ENCODE results near the gene SERINC4.
"Not testable (repeated sequence)": the region's sequence is repeated elsewhere in the genome, so short reads cannot be mapped to it uniquely, and the experiment has no call there.

Gene SERINC4

DNA sequence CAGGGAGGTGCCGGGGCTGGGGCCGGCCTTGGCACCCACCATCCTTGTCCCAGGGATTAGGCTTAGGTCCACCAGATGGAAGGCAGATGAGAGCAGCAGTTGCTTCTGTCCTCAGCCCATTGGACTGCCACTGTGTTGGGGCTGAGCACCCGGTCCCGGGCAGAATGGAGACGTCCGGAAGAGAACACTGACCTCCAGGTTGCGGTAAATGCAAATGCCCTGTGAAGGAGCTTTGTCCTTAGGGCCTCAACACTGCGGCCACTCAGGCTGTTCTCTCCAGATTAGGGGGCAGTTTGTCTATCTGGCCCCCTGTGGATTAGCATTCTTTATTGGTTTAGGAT is at the start of gene SERINC4:
TSS of gene SERINC4 (minus strand) at position 276 of the 341 bp plus-strand sequence. CDS start at position 42, 234 bp downstream.
- DNase-seq: no peak

DNA sequence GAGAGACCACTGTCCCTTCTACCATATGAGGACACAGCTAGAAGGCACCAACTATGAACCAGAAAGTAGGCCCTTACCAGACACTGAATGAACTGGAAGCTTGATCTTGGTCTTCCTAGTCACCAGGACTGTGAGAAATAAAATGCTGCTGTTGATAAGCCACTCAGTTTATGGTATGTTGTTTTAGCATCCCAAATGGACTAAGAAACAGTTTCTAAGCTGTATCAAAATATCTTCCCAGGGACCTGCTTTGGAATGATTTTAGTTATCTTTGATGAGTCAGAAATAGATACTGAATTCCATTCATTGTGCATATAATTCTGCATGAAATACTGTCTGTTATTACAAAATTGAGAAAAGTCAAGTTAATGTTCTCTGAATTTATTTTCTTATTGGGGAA is 45.4 kb upstream of the SERINC4 start:
- DNase-seq: no peak

DNA sequence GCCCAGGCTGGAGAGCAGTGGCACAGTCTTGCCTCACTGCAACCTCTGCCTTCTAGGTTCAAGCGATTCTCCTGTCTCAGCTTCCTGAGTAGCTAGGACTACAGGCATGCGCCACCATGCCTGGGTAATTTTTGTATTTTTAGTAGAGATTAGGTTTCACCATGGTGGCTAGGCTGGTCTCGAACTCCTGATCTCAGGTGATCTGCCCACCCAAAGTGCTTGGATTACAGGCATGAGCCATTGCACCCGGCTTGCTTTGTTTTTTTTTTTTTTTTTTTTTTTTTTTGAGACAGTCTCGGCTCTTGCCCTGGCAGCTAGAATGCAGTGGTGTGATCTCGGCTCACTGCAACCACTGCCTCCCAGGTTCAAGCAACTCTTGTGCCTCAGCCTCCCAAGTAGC is 32.5 kb upstream of the SERINC4 start:
- not testable (repeated sequence) for DNase-seq

DNA sequence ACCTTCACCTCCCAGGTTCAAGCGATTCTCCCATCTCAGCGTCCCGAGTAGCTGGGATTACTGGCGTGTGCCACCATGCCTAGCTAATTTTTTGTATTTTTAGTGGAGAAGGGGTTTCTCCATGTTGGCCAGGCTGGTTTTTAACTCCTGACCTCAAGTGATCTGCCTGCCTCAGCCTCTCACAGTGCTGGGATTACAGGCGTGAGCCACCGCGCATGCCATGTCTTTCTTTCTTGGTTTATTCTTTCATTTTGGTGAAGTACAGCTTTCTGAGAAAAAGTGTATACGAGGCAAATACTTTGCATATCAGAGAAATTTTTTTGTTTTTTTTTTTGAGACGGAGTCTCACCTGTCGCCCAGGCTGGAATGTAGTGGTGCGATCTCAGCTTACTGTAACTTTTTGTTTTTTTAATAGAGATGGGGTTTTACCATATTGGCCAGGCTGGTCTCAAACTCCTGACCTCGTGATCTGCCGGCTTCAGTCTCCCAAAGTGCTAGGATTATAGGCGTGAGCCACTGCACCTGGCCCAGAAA is 31.6 kb upstream of the SERINC4 start:
- not testable (repeated sequence) for DNase-seq

DNA sequence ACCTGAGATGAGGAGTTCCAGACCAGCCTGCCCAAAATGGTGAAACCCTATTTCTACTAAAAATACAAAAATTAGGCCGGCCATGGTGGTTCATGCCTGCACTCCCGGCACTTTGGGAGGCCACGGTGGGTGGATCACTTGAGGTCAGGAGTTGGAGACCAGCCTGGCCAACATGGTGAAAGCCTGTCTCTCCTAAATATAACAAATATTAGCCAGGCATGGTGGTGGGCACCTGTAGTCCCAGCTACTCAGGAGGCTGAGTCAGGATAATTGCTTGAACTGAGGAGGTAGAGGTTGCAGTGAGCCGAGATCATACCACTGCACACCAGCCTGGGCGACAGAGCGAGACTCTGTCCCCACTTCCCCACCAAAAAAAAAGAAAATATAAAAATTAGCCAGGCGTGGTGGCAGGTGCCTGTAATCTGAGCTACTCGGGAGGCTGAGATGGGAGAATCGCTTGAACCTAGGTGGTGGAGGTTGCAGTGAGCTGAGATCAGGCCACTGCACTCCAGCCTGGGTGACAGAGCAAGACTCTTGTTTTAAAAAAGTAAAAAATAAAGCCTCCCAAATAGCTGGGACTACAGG is 30.8 kb upstream of the SERINC4 start:
- DNase-seq: not testable (repeated sequence)

DNA sequence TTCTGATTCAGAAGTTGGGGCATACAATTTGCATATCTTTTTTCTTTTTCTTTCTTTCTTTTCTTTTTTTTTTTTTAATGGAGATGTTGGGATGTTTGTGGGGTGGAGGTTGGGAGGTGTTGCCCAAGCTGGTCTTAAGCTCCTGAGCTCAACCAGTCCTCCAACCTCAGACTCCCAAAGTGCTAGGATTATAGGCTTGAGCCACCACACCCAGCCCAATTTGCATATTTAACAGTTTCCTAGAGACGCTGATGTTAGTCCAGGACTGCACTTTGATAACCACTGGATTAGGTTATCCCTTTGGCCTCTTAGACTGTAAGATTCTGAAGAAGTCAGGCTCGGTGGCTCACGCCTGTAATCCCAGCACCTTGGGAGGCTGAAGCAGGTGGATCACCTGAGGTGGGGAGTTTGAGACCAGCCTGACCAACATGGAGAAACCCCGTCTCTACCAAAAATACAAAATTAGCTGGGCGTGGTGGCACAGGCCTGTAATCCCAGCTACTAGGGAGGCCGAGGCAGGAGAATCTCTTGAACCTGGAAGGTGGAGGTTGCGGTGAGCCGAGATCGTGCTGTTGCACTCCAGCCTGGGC is 30.0 kb upstream of the SERINC4 start:
- not testable (repeated sequence) for DNase-seq

DNA sequence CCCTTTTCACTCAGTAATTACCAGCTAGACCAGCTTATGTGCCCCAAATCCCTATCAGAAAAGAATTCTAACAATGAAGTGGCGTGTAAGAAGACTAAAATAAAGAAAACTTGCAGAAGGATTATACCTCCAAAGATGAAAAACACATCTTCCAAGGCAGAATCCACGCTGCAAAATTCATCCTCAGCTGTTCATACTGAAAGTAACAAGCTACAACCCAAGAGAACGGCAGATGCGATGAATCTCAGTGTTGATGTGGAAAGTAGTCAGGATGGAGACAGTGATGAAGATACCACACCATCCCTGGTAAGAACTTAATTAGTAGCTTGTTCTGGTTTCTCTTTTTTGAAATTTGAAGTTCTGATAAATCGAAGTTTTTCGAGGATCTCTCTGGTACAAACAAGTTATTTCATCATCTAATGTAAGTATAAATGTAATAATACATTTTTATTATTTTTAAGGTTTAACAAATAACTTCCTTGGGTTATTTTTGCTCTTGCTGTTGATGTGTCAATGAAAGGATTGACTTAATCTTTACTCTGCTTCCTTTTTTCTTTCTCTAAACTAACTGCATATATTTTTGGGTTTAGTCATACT is 28.1 kb upstream of the SERINC4 start:
- DNase-seq: peak; percentile 23

DNA sequence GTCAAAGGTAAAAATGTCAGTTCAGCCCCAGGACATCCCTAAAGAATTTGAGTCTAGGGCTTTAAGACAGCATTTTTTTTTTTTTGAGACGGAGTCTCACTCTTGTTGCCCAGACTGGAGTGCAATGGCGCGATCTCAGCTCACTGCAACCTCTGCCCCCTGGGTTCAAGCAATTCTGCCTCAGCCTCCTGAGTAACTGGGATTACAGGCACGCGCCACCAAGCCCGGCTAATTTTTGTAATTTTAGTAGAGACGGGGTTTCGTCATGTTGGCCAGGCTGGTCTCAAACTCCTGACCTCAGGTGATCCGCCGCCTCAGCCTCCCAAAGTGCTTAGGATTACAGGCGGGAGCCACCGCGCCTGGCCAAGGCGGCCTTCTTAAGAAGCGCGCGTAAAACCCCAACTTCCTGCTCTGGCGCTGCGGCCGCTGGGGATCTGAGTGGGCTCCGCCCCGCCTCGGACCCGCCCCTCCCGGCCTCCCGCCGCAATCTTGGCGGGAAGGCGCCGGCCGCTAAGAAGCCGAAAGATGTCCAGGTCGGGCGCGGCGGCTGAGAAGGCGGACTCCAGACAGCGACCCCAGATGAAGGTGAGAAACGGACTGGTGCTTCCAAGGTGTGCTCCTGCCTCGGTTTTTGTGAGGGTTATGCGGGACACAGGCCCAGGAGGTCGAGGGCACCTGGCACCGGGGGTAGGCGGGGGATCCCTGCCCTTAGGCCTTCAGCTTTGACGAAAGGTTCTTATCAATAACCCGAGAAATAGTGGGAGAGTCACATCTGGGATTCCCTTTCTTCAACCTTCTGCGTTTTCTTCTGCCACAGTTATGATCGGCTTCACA is 26.7 kb upstream of the SERINC4 start, which contains the start of gene WDR76:
TSS of gene WDR76 (plus strand) at position 495 of the 834 bp plus-strand sequence. CDS start at position 526, 31 bp downstream.
- peak; percentile 77 for DNase-seq

DNA sequence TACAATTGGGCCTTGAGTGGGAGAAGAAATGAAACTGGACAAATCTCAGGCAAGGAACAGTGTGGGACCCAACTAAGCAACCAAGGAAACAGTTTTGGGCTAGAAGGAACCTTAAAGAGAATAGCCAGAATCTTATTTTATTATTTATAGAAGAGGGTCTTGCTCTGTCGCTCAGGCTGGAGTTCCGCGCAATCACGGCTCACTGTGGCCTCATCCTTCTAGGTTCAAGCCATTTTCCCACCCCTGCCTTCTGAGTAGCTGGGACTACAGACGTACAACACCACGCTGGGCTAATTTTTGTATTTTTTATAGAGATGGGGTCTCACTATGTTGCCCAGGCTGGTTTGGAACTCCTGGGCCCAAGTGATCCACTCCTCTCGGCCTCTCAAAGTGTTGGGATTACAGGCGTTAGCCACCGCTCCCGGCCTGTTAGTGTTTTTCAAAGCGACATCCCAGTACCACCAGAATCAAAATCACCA is 26.0 kb upstream of the SERINC4 start:
- DNase-seq: no peak

DNA sequence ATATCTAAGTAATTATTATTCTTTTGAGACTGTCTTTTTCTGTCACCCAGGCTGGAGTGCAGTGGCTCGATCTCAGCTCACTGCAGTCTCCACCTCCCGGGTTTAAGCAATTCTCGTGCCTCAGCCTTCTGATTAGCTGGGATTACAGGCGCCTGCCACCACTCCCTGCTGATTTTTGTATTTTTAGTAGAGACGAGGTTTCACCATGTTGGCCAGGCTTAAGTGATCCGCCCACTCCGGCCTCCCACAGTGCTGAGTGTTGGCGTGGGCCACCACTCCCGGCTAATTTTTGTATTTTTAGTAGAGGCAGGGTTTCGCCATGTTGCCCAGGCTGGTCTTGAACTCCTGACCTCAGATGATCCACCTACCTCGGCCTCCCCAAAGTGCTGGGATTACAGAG is 25.3 kb upstream of the SERINC4 start:
- DNase-seq: not testable (repeated sequence)

DNA sequence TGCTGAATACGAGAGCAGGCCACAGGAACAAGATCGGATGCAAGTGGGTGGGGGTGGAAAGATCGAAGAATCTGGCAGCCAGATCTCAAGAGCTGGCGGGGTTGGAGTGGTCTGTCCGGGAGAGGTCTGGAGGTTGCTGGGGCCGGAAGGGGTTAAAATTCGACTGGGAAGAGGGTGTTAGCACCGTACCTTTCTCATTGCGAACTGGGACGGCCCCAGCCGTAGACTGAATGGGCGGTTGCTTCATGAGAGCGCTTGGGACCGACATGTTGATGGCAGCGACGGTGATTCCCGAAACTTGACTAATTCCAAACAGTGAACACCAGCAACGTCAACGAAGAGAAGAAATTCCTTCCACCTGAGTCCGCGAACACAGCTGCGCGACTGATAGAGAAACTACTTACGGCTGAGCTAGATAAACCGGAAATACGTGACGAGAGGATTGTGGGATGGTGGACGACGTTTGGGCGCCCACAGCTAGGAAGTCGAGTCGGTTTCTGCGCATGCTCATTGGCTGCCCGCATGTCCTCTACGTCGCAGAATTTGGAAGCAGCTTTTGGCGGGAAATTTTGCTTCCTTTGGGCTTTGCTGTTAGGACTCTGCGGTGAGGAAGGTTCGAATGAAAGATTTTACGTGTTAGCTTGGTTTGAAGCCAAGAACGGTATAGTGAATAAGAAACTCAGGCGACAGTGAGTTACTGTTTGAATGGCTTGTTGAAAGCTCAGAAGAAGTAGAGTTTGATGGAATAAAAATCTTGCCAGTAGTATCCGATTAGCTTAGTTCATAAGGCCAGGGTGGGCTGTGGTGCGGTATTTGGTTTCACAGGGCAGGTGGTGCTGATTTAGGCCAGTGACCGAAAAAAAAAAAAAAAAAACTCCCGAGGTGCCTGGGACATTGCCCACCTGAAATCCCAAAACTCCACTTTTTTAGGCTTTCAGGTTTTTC is 24.6 kb upstream of the SERINC4 start, which contains the start of gene MFAP1:
TSS of gene MFAP1 (minus strand) at position 389 of the 945 bp plus-strand sequence. CDS start at position 268, 121 bp downstream.
- DNase-seq: peak; percentile 95

DNA sequence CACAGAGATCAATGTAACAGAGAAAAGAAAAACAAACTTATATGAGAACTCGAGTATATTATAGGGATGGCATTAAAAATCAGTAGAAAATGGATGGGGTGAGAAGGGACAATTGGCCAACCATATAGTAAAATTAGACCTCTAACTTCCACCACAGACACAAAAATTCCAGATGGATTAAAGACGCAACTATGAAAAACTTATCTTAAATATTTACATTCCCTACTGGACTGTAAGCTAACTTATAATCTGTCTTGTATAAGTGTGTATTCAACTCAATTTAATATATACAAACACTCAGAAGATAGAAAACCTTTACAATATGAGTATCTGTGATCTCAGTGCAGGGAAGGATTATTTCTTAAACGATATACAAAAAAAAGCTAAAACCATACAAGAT is 21.5 kb upstream of the SERINC4 start:
- no peak for DNase-seq

DNA sequence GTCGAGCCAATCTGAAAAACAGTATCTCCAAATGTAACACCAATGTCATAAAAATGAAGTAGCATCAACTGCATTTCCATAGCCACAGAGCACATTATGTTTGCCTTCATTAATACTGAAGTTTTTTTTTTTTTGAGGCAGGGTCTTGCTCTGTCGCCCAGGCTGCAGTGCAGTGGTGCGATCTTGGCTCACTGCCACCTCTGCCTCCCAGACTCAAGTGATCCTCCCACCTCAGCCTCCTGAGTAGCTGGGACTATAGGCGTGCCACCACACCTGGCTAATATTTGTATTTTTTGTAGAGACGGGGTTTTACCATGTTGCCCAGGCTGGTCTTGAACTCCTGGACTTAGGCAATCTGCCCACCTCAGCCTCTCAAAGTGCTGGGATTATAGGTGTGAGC is 15.0 kb upstream of the SERINC4 start:
- DNase-seq: not testable (repeated sequence)

DNA sequence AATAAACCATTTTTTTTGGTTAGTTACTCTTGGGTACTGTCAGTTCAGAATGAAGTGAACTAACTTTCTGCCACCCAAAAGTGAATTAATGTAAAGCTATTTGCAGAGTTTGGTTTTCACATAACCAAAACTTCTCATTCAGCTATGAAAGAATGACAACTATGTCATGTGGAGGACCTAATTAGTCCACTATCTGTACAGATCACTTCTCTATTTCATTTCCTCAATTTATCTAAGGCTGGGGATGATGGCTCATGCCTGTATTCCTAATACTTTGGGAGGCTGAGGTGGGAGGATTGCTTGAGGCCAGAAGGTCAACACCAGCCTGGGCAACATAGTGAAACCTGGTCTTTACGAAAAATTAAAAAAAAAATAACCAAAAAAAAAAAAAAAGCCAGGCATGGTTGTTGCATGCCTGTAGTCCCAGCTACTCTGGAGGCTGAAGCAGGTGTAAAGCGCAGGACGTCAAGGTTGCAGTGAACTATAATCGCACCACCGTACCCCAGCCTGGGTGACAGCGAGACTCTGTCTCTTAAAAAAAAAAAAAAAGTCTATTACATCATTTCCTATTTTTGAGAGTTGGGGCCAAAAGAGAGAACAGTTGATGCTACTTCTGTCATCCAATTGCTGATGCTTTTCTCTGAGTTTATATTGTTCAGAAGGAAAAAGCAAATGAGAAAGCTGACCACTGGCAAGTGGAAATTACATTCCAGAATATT is 9.1 kb upstream of the SERINC4 start:
- DNase-seq: no peak

DNA sequence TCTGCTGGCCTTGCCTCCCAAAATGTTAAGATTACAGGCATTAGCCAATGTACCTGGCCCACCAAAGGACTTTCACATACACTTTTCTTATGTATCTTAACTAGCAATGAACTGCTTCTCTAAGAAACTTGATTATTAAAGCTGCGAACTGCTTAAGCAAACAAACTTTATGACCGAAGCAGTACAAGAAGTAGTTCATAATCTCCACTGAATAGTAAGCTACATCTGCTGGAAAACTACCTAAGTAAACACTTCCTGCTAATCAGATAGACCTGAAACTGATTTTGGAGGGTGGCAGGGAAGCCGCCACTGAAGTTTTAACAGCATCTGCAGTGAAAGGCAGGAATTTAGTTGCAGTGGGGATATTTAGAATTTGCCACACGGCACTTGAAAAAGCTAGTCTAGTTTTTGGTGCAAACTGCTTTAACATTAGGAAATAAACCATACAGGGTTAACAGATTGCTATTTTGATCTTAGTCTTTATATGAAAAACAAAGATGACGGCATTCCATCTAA is 8.5 kb upstream of the SERINC4 start:
- no peak for DNase-seq

DNA sequence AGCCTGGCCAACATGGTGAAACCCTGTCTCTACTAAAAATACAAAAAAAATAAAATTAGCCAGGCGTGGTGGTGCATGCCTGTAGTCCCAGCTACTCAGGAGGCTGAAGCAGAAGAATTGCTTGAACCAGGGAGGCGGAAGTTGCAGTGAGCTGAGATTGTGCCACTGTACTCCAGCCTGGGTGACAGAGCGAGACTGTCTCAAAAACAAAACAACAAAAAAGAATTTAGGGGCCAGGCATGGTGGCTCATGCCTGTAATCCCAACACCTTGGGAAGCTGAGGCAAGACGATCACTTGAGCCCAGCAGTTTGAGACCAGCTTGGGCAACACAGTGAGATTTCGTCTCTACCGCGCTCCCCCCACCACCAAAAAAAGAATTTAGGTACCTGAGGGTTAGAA is 2.7 kb upstream of the SERINC4 start:
- DNase-seq: not testable (repeated sequence)

DNA sequence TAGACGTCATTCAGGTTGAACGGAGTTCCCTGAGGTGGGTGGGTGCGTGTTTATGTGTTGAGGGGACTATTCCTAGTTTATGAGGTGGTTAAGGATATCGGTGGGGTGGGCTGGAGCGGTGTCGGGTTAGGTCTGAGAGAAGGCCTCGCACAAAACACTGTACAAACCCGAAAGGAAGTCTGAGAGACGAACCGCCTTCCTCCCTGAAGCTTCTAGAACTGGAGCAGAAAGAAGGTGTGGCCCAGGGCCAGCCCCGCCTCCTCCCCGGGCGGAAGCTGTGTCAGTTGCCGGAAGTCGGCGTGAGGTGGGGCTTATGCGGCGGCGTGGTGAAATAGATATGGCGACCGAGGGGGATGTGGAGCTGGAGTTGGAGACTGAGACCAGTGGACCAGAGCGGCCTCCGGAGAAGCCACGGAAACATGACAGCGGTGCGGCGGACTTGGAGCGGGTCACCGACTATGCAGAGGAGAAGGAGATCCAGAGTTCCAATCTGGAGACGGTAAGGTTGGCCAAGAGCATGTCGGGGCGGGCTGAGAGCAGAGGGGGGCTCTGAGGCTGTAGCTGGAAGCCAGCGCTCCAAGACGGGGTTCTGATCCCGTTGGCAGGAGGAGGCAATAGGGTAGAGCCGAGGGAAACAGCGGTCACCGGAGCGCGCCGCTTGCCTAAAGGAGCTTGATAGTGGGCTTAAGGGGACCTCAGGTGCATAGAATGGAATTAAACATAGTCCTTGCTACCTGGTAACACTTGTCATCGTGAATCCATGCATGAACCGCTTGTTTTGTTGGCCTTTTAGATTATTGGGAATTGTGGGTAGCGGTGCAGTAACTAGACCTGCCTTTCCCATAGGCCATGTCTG is 494 bp upstream of the SERINC4 start, which contains the start of gene HYPK:
TSS of gene HYPK (plus strand) at position 314 of the 856 bp plus-strand sequence. CDS start at position 338, 24 bp downstream.
- peak; percentile 95 for DNase-seq

DNA sequence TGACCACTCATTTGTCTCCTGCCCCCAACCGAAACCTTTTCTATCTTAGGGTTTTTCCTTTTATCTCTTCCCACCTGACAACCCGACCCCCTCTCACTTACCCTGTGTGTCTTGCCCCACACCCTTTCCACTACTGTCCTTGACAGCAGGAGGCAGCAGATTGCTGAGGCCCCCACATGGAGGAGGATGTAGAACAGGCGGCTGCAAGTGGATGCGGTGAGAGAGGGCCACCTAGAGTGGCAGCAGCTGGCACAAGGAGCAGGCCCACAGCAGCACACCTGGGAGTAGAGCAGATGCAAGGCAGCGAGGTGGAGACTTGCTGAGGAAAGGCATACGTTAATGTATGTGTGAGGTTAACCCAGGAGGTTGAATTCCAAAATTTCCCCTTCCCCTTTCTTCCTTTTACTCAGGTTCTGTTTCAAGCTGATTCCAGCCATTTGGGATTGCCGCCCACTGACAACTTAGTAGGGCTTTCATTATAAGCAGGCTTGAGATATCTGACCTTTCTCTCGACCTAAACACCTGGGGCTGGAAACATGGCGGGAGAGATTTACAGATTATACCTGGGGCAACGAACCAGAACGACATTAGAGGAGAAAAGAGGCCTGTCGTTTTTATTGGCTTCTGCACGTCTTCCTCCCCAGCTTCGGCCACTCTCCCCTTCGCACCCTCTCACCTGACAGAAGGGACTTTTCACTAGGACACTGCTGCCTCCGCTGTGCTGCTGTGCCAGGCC is 643 bp downstream of the SERINC4 start:
- no peak for DNase-seq

DNA sequence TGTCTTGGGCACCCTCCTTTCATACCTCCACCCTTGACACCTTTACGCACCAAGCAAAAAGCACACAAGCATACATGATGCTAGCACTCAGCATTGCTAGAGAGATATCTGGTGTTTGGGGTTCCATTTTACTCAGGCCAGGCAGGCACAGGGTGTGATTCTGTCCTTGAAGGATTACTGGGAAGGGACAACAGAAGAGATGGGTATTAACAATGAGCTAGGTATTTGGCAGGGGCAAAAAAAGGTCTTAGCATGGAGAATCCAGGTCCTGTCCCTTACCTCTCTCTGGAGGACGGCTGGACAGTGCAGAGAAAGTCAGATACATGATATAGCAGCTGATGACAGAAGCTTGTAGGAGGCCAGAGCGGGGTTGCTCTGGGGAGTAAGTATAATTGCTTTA is 3.5 kb downstream of the SERINC4 start:
- no peak for DNase-seq
